ENCODE measurements around the gene DENND4B. TPM values are rescaled to one million over a fixed set of nuclear protein-coding genes. Genes with fewer than 3 reads are reported as not detected.
"Not testable (repeated sequence)": the region's sequence is repeated elsewhere in the genome, so short reads cannot be mapped to it uniquely, and the experiment has no call there.

The DENND4B gene
- total RNA-seq, 6 experiments from 2014 or later: 20.5 to 26.6 (median 23.4) TPM

- H3K9me3 Mint-ChIP-seq: no peaks in the 10 kb centered on the region
- DNase-seq: no peak
- H3K4me3 Mint-ChIP-seq: no peak overlapping the region
- TF ChIP-seq, protein P1, sequence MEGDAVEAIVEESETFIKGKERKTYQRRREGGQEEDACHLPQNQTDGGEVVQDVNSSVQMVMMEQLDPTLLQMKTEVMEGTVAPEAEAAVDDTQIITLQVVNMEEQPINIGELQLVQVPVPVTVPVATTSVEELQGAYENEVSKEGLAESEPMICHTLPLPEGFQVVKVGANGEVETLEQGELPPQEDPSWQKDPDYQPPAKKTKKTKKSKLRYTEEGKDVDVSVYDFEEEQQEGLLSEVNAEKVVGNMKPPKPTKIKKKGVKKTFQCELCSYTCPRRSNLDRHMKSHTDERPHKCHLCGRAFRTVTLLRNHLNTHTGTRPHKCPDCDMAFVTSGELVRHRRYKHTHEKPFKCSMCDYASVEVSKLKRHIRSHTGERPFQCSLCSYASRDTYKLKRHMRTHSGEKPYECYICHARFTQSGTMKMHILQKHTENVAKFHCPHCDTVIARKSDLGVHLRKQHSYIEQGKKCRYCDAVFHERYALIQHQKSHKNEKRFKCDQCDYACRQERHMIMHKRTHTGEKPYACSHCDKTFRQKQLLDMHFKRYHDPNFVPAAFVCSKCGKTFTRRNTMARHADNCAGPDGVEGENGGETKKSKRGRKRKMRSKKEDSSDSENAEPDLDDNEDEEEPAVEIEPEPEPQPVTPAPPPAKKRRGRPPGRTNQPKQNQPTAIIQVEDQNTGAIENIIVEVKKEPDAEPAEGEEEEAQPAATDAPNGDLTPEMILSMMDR (IDR thresholded peaks at IDR 0.05): no peak
- peaks cover 23% of the 10 kb centered on the region for H3K4me1 Mint-ChIP-seq (ENCODE audit: low read depth)
- no peak overlapping the region for H3K27ac Mint-ChIP-seq
- no peaks in the 10 kb centered on the region for H3K36me3 Mint-ChIP-seq (ENCODE audit: low read depth)
- H3K27me3 Mint-ChIP-seq (ENCODE audit: insufficient read depth): no peaks in the 10 kb centered on the region
Observed at GRCh38 chr1:153916297-153916696, 30.2 kb downstream of the DENND4B start.

DNA sequence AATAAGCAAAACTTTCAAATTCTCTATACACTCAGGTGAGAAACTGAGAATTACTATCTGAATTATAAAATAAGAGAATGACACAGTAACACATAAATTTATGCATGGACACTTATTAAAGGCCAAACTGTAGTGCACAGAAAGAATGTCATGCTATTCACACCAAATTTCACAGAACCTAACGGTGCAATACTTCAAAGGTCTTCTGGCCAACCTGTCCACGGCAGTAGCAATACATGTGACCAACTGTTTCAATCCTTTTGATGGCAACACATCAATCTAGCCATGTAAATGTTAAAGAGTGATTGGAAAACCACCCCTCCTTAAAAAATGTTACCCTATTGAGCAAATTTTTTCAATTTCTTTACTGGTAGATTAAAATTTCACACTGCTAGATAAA, 34.2 kb downstream of the DENND4B start:
- no peaks in the 10 kb centered on the region for H3K27me3 Mint-ChIP-seq (ENCODE audit: insufficient read depth)
- H3K36me3 Mint-ChIP-seq (ENCODE audit: low read depth): peaks cover 1% of the 10 kb centered on the region
- DNase-seq: no peak
- H3K9me3 Mint-ChIP-seq: no peaks in the 10 kb centered on the region
- TF ChIP-seq, protein P1 (IDR thresholded peaks at IDR 0.05): no peak
- no peak overlapping the region for H3K27ac Mint-ChIP-seq
- H3K4me1 Mint-ChIP-seq (ENCODE audit: low read depth): no peaks in the 10 kb centered on the region; the same call in 1 of the 2 replicates
- H3K4me3 Mint-ChIP-seq: no peak overlapping the region

GRCh38 chr1:153910560-153910959, 36.0 kb downstream of the DENND4B start:
- not testable (repeated sequence) for DNase-seq; H3K9me3 Mint-ChIP-seq; H3K27me3 Mint-ChIP-seq (ENCODE audit: insufficient read depth); H3K36me3 Mint-ChIP-seq (ENCODE audit: low read depth); H3K4me1 Mint-ChIP-seq (ENCODE audit: low read depth); H3K27ac Mint-ChIP-seq; H3K4me3 Mint-ChIP-seq

GRCh38 chr1:153908071-153908470, 38.4 kb downstream of the DENND4B start:
- H3K9me3 Mint-ChIP-seq: no peaks in the 10 kb centered on the region
- TF ChIP-seq, protein P1 (IDR thresholded peaks at IDR 0.05): no peak
- H3K27ac Mint-ChIP-seq: no peak overlapping the region
- DNase-seq: no peak
- no peaks in the 10 kb centered on the region for H3K27me3 Mint-ChIP-seq (ENCODE audit: insufficient read depth)
- H3K4me3 Mint-ChIP-seq: no peak overlapping the region
- peaks cover 7% of the 10 kb centered on the region; the same call in 1 of the 2 replicates for H3K4me1 Mint-ChIP-seq (ENCODE audit: low read depth)
- H3K36me3 Mint-ChIP-seq (ENCODE audit: low read depth): peaks cover 7% of the 10 kb centered on the region

GRCh38 chr1:153907134-153907533, 39.4 kb downstream of the DENND4B start:
- Mint-ChIP-seq H3K4me1 (ENCODE audit: low read depth) (peaks cover 7% of the 10 kb centered on the region; the same call in 1 of the 2 replicates), H3K9me3 (no peaks in the 10 kb centered on the region), H3K27me3 (ENCODE audit: insufficient read depth) (no peaks in the 10 kb centered on the region), H3K27ac (no peak overlapping the region), H3K36me3 (ENCODE audit: low read depth) (peaks cover 7% of the 10 kb centered on the region), H3K4me3 (no peak overlapping the region)
- TF ChIP-seq, protein P1 (IDR thresholded peaks at IDR 0.05): no peak
- DNase-seq: no peak

DNA sequence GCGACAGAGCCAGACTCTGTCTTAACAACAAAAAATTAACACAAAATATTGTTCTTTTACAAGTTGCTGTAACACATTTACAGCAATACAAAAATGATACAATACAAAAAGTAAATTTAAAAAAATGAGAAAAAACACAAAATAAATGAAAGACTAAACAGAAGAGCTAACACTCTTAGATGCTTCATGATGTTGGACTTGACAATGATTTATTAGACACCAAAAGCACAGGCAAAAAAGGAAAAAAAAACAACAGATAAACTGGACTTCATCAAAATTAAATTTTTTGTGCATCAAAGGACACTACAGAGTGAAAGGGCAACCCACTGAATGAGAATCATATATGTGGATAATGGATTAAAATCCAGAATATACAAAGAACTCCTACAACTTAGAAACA, 40.1 kb downstream of the DENND4B start:
- H3K9me3 Mint-ChIP-seq: no peaks in the 10 kb centered on the region
- TF ChIP-seq, protein P1 (IDR thresholded peaks at IDR 0.05): no peak
- H3K36me3 Mint-ChIP-seq (ENCODE audit: low read depth): peaks cover 7% of the 10 kb centered on the region
- DNase-seq: no peak
- H3K27ac Mint-ChIP-seq: peak overlapping the region; percentile 61; the same call in 1 of the 2 replicates
- H3K27me3 Mint-ChIP-seq (ENCODE audit: insufficient read depth): no peaks in the 10 kb centered on the region
- H3K4me1 Mint-ChIP-seq (ENCODE audit: low read depth): peaks cover 7% of the 10 kb centered on the region; the same call in 1 of the 2 replicates
- H3K4me3 Mint-ChIP-seq: no peak overlapping the region

DNA sequence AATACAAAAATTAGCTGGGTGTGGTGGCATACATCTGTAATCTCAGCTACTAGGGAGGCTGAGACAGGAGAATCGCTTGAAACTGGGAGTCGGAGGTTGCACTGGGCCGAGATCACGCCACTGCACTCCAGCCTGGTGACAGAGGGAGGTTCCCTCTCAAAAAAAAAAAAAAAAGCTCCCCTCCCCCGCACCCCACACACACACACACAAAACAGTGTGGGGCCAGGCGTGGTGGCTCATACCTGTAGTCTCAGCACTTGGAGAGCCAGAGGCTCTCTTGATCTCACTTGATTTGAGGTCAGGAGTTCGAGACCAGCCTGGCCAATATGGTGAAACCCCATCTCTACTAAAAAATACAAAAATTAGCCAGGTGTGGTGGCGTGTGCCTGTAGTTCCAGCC, 40.6 kb downstream of the DENND4B start:
- H3K9me3 Mint-ChIP-seq; H3K36me3 Mint-ChIP-seq (ENCODE audit: low read depth); DNase-seq; H3K27me3 Mint-ChIP-seq (ENCODE audit: insufficient read depth); H3K4me3 Mint-ChIP-seq; H3K4me1 Mint-ChIP-seq (ENCODE audit: low read depth): not testable (repeated sequence)
- H3K27ac Mint-ChIP-seq: peak overlapping the region; percentile 61; the same call in 1 of the 2 replicates
